ENCODE data around the gene RAB1A. TPM values are rescaled to one million over a fixed set of nuclear protein-coding genes. Genes with fewer than 3 reads are reported as not detected.

The RAB1A gene
- total RNA-seq, 1 experiment from 2014 or later = 89.7 TPM

Other genes starting within 250 kb of the RAB1A start
- 2.8 and 4.0 TPM in 2 replicates for gene SLC1A4, start 140.7 kb downstream of the RAB1A start, total RNA-seq (2014; rRNA removed)
- gene CEP68, start 73.7 kb downstream of the RAB1A start, total RNA-seq (2014; rRNA removed) = 8.4 and 10.3 TPM in 2 replicates
- gene ACTR2, start 97.7 kb upstream of the RAB1A start, total RNA-seq (2014; rRNA removed) = 93.4 and 117 TPM in 2 replicates